HG03442 (cell line): ENCODE results near the gene LRP1B.
"Not testable (repeated sequence)": the region's sequence is repeated elsewhere in the genome, so short reads cannot be mapped to it uniquely, and the experiment has no call there.

ENCODE experiments used
- ATAC-seq: cut with Tn5 transposase; IDR thresholded peaks from one replicate; pipeline ENCODE4 v1.9.1; 2021; ENCODE audit warnings: mild to moderate bottlenecking, moderate library complexity; ENCODE audit not compliant: unreplicated experiment

Gene LRP1B

DNA sequence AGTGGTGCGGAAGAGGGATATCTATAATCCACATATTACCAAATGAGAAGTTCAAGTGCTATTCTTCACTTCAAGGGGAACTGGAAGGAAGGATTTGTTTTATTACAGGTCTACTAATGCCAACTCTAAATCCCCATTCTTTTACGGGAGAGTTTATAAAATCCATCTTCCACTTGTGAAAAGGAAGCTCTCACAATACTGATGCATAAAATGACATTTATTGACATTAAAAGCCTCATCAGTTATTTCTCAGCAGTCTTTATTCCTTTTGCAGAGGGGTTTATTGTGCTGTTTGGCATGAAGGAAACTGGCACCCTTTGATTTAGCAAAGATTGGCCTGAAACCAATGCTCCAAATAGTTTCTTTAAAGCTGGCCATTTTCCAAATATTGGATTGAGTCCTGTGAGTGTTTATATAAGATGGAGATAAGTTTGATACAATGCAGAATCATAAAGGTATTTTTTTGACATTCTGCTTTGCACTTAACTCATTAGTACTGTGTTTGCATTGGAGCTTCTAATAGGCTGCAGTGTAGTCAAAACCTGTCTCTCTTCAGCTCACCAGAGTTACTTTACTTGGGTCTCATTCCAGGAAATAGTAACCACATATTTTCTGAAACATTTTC is 26.6 kb downstream of the LRP1B start:
- ATAC-seq = no peak

DNA sequence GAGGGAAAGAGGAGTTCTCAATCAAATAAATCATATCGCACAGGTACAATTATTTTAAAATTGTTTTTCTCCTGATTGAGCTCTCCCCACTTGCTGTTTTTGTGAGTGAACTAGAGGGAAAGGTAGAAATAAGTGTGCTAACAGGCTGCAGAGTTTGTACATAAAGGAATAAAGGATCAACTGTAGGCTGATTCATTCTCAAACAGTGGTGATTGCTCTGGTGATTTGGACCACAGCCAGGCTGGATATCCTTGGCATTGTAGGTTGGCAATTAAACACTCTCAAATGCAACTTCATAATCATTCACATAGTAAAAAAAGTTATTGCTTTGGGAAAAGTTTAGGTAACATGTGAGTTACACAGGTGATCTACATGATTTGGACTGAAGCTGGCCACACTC is 29.8 kb downstream of the LRP1B start:
- ATAC-seq = no peak

DNA sequence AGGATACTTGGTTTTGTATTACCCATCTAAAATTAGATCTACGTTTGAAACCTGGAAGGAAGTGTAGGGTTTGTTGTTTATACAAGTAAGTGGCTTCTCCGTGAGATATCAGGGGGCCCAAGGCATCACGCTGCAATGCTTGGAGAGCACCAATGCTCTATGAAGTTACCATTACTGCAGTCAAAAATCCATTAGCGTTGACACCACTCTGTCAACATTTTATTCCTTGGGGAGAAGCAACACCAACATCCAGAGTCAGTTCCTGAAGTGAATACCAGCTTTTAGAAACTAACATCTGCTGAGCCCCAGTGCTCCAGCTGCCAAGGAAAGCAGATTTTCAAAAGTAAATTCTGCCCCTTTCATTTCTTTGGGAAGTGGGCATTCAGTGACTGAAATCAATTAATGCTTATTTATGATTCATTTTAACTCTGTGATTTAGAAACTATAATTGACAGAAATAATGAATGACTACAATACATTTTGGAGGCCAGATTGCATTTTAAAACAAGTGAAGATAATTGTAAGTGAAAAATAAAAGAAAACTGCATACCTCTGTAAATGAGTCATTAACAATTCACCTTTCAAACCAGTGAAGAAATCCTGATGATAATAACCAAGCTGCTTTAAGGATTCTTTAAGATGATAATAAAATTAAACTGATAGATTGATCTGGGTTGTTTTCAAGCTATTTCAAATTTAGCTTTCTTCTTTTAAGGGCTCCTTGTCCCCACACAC is 30.5 kb downstream of the LRP1B start:
- no peak for ATAC-seq

DNA sequence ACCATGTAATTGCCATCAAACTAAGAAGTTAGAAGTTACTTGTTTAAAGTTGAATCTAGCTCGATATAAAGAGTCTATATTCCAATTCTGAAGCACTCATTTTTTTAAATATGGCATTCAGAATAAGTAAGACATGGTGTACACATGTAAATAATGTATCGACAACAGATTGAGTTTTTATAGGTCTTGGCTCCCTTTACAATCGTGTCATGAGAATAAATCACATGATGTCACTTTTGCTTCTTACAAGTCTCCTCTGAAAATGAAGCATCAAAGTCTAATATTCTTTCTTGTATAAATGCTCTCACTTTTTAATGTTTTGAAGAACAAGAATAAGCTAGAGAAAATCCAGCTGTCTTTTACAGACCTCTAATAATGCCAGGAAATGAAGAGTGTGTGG is 33.1 kb downstream of the LRP1B start:
- ATAC-seq = no peak

DNA sequence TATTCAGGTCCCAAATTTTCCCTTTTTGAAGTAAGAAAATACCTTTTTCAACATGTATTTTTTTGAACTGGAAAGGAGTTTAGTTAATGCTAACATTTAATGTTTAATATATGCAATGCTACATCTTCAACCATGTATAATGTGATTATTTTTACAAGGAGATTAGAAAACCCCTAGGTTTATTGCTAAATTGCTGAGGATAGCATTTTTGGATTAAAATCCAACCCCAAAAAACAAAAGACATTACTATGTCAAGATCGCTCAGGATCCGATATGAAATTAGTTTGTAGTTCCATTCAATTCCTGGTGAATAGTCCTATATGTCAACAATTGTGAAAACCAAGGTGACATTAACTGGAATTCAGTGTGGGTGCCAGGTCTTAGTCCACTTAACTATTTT is 35.2 kb downstream of the LRP1B start:
- no peak for ATAC-seq

DNA sequence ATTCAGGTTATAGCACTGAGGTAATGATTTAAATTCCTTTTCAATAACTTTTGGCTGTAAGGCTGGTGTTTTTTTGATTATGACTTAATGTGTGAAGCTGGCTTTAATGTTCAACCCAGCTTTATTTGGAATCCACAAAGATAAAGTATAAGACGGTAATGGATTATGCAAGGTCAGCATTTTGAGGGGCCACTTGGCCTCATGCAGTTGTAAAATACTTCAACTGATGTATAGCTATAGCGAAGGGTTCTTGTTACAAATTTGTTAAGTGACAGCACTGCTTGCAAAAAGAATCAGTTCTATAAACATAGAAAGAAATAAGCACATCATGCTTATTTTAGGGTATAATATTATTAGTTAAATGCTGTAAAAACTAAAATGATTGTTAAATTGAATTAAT is 36.6 kb downstream of the LRP1B start:
- ATAC-seq = no peak

DNA sequence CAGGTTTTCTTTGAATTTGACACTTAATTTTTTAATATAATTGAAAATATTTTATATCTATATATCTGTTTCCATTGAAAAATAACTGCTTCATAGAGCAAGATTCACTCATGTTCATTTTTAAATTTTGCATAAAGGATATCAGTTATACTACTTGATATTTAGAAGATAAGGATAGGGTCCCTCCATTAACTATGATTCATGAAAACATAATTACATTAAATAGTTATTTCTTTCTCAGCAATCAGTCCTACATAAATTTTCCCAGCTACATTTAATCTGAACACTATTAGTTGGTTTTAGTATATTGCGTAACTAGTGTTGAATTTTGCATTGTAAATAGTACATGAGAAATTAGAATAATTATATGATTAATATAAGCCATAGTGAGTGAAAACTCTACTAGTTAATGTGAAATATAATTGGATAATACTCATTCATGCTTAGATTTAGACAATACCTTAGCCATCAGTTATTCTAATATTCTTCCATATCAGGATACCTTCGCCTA is 42.7 kb downstream of the LRP1B start:
- ATAC-seq = no peak

DNA sequence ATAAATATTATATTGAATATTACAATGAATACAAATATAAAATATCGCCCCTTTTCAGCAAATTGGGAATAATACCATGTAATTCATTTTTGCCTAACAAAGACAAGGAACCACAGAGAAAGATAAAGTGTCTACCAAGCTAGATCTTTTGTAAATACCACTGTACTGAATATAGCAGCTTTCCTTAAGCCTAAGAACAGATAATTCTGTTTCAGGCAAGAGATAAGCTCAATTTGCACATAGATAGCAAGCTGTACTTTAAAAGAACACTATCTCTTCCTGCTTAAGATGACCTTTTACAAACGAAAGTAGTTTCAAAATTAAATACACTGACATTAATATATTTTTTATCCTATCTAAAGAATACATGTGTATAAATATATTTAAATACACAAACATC is 43.2 kb downstream of the LRP1B start:
- ATAC-seq = not testable (repeated sequence)

DNA sequence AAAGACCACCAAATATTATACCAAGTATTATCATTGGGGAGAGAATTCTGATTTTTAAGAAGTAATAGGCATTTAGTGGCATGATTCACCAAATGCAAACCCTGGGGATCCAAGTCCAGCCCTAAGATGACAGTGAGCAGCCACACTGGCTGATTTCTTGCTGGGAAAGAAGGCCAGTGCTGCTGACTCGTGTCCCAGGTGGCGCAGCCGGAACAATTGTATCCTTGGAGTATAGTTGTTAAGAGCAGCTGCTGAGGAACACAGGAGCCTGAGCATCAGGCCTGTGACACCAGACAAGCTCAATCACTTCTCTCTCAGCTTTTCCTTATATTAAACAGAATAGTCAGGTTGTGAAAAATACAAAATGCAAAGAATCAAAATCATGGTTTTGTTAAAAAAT is 48.4 kb downstream of the LRP1B start:
- ATAC-seq = no peak

DNA sequence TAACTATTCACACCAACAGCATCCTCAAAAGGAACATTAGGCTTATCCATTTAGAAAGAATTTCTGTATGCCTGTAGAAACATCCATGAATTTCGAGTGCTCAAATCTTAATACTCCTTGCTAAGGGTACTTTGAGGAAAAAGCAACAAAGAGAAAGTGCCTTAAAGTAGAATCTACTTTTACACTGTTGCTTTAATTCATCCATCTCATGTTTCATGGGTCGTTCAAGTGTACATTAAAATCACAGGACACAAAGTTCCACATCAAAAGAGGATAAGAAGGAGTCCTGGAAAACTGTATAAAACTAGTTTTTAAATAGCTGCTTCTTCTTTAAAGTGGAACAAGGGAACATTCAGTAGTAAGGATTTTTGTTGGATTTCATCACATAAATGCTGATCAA is 54.5 kb downstream of the LRP1B start:
- no peak for ATAC-seq

DNA sequence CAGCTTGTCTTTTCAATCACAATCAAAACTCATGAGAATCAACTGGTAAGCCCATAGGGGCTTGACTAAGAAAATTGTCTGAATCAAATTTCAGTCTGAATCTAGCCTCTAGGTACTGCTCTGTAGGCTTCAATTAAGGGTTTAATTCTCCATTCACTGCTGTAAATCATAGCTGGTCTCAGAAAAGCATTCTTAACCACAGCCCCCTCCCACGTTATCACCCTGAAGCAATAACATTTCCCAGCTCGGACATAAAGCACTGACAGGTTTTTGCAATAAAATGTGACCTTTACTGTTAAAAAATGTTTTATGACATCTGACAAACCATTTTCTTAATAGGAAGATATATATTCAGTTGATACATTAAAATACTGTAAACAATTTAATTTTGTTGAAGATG is 55.0 kb downstream of the LRP1B start:
- ATAC-seq = no peak

DNA sequence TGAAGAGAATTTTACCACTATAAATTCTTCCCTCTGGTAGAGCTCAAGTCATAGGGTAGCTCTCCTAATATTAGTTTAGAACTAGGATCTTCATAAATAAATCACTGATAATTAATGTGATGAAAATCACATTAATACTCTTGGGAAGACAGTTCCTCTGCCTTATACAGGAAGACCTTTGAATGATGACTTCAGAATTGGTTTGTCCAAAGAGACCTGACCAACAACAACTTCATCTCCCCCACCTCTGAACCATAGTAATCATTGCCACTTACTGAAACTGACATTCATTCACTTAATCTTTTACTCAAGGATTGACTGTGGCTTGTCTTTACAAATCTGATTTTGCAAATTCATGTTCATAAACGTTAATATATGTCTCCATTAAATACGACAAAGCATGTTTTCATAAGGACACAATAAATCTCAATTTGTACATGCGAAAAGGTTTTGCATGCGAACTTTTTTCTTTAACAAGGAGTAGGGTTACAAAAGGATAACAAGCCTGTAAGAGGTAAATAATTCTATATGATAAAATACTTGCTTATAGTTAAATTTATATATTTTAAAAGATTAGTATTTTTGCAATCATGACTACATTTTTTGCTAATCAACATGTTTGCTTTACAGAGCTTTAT is 61.4 kb downstream of the LRP1B start:
- no peak for ATAC-seq

DNA sequence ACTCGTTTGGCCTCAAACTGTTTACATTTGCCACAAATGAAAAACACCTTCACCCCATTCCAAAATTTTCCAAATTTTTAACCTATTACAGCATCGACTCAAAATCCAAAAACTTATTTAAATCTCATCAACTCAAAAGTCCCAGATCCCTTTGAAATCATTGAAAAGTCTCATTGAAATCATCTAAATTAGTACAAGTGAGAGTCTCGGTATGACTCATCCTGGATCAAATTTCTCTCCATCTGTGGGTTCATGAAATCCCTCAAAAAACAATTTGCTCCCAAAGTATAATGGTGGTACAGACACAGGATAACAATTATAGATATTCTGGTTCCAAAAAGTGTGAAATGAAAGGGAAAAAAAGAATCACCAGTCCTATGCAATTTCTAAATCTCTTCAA is 65.1 kb downstream of the LRP1B start:
- no peak for ATAC-seq

DNA sequence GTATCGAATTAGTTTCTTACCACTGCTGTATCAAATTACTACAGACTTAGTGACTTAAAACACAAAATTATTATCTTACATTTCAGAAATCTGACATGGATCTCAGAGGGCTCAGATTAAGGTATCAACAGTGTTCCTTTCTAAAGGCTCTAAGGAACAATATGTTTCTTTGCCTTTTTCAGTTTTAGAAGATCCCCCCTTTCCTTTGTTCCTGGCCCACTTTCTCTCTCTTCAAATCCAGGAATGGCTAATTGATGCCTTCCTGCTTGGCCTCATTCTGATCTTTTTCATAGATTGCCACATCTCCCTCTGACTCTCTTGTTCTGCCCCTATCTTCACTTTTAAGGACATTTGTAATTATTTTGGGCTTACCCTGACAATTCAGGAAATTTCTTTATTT is 65.7 kb downstream of the LRP1B start:
- ATAC-seq = no peak

DNA sequence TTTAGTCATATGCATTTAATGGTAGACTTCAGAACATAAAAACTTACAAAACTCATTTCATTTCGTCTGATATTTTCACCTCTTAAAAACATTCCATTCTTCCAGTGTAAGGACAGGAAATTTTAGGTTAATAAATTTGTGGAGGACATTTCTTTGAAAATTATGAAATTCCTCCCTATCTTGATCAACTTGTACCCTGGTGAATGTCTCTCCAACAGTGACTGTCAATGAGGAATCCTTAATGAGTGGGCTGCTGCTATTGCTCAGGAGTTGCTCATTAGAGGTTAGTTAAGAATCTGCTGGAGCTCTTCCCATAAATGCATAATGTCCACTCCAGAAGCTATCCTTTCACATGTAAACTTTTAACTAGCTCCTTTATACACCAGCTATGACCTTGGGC is 69.1 kb downstream of the LRP1B start:
- no peak for ATAC-seq

DNA sequence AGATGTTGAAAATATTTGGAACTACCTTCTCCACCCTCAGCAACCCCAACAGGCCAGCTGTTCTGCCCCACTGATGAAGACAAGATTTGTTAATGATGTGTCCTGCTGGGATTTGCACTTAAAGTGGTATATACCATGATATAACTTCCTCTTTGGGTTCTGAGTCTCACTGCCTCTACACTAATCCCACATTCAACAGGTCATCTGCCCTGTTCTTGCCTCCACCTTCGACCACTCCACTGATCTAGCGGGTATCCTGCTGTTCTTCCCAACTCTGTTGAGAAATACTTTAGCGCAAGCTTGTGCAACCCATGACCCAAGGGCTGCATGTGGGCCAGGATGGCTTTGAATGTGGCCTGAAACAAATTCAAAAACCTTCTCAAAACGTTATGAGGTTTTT is 72.7 kb downstream of the LRP1B start:
- ATAC-seq = no peak

DNA sequence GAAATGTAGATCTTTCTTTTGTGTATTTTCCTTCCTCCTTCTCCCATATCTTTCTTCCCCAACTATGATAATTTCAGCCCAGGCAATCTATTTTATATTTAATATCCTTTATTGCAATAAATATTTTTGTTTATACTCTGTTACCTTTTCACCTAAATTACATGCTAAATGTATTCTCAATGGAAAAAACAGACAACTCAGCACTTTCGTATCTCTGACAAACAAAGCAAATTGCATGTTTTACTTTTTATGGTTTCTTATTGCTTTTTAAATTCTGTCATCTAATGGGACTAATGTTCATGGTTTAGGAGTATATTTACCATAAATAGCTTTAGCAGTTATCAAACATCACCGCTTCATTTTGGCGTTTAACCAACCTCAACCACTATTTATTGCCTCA is 74.0 kb downstream of the LRP1B start:
- no peak for ATAC-seq

DNA sequence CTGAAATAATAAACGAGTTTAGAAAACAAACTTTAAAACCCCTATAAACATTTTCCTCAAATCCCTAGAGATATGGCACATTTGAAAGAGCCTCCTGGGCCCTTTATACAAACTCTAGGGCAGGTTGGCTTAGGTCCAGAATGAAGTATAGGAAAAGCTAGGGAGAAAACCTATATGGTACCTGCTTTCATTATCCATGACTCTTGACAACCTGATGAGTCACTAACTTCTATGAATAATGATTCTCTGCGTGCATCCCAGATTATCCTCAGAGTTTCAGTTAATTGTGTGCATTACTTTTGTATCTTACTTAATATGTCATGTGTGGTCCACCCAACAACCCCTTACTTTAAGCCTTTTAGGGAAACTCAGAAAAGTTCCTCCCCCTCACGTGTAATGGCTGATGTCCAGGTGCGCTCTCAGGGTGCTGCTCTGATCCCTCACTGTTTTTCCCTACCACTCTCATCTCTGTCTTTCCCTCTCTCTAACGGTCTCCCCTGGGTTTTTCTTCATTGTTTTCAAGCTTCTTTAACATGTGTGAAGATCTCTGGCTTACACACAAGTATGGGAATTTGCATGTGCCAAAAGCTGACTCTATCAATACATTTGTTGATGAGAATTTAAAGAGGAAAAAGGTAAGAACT is 78.5 kb downstream of the LRP1B start:
- ATAC-seq = no peak

DNA sequence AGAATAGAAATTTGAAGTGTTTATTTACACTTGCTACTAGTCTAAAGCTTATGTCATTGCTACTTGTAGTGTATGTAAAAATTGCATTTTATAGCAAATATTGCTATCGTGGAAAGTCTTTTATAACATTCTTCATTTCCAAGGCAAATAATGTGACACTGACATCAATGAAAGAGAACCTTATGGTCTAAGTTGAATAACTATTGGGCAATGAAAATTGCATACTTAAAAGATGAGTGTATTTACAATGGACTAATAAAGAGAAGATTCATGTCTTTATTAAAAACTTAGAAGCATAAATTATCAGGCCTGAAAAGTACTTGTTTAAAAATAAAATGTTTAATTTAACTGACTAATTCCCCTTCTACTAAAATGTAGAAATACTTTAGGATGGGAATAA is 82.2 kb downstream of the LRP1B start:
- ATAC-seq = no peak

DNA sequence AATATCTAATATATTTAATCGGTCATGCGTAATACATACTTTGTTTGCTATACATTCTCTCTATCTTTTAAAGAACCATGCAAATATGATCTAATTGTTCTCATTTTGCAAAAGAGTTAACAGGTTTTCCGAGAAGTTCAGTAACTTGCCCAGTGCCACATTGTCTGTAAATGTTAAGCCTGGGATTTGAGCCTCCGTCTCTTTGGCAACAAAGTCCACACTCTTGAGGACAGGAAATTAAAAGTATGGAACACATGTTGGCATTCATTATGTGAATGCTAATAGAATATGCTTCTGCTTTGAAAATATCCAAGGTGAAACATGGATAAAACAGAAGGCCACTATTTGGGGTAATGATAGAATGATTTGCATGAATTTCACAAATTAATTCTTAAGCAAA is 85.2 kb downstream of the LRP1B start:
- no peak for ATAC-seq

DNA sequence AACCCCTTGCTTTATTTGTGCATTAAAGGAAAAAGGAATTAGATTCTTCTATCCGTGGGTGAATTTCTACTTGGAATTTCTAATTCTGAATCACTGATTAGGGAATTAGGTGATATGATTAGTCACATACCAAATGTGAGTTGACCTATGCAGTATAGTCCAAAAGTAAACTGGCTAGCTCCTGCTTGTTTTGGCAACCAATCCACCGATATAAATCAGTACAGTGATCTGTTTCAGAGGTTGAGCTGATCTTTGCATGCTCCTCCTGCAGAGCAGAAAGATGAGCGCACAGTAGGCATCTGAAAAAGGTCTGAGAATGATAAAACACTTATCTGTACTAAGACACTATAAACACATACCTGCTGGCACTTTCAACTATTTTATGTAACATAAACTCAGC is 86.6 kb downstream of the LRP1B start:
- no peak for ATAC-seq
